ENCODE results near the gene ATAD3C.
"Not testable (repeated sequence)": the region's sequence is repeated elsewhere in the genome, so short reads cannot be mapped to it uniquely, and the experiment has no call there.

GRCh38 chr1:1476011-1476410, 26.5 kb downstream of the ATAD3C start:
- not testable (repeated sequence) for TF ChIP-seq MAFK (IDR thresholded peaks at IDR 0.05; ENCODE audit: low read depth, low read length); POLR2A (IDR thresholded peaks at IDR 0.05; ENCODE audit: control extremely low read depth in 1 of 2, low read depth in 2 of 2, low read length in 2 of 2); RFX5 (IDR thresholded peaks at IDR 0.05; ENCODE audit: borderline replicate concordance, low read depth, low read length); CTCF (IDR thresholded peaks at IDR 0.05; ENCODE audit: control extremely low read depth in 1 of 3, insufficient read depth in 1 of 3, low read depth in 1 of 3, low read length in 3 of 3); POLR2AphosphoS5 (IDR thresholded peaks at IDR 0.05; ENCODE audit: low read depth, low read length); CEBPB (IDR thresholded peaks at IDR 0.05; ENCODE audit: low read depth, low read length)

Measured in H1 (cell line).